Duodenal mucosa (tissue), 2 donors: ENCODE data around the gene DEFB132.

Experiments
- H3K27ac ChIP-seq: one replicate; pipeline ENCODE4 v1.7.0; 2013; ENCODE audit warnings: low read depth, low read length
- H3K27me3 ChIP-seq, 2 donors: one replicate each; pipeline ENCODE4 v1.7.0; 2013; ENCODE audit warnings: low read length in 2 of 2, control low read depth in 1 of 2; ENCODE audit not compliant: insufficient read depth in 2 of 2, control insufficient read depth in 1 of 2
- H3K36me3 ChIP-seq, 2 donors: one replicate each; pipeline ENCODE4 v1.7.0; 2013; ENCODE audit warnings: low read length in 2 of 2, control low read depth in 1 of 2; ENCODE audit not compliant: insufficient read depth in 2 of 2, control insufficient read depth in 1 of 2
- H3K4me1 ChIP-seq, 2 donors: one replicate each; pipeline ENCODE4 v1.7.0; 2013; ENCODE audit warnings: low read length in 2 of 2, control low read depth in 1 of 2; ENCODE audit not compliant: insufficient read depth in 2 of 2, control insufficient read depth in 1 of 2
- H3K4me3 ChIP-seq, 2 donors: one replicate each; pipeline ENCODE4 v1.7.0; 2013; ENCODE audit warnings: low read length in 2 of 2, low read depth in 1 of 2
- H3K9ac ChIP-seq, 2 donors: one replicate each; pipeline ENCODE4 v1.7.0; 2013; ENCODE audit warnings: low read length in 2 of 2, low read depth in 1 of 2
- H3K9me3 ChIP-seq, 2 donors: one replicate each; pipeline ENCODE4 v1.7.0; 2013; ENCODE audit warnings: low read length in 2 of 2, control low read depth in 1 of 2; ENCODE audit not compliant: control insufficient read depth in 1 of 2

The DEFB132 gene

DNA sequence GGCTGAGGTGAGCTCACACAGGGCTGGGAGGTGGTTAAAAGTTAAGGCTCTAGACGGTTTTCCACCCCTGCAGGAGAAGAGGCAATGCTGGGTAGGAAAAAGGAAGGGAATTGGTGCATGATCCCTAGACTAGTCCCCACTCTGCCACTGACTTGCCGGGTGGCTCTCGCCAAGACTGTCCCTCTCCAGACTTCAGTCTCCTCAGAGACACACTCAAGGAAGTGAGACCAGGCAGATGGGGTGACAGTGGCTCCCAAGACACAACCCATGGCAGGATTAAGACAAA lies 19.9 kb downstream of the DEFB132 start:
- no peak overlapping the region for H3K9ac ChIP-seq
- no peaks in the 10 kb centered on the region for H3K4me1 ChIP-seq
- peaks cover 8 to 34% of the 10 kb centered on the region in 2 donors for H3K36me3 ChIP-seq
- H3K27me3 ChIP-seq: no peaks in the 10 kb centered on the region
- no peaks in the 10 kb centered on the region for H3K9me3 ChIP-seq
- H3K4me3 ChIP-seq: no peak overlapping the region
- no peak overlapping the region for H3K27ac ChIP-seq

DNA sequence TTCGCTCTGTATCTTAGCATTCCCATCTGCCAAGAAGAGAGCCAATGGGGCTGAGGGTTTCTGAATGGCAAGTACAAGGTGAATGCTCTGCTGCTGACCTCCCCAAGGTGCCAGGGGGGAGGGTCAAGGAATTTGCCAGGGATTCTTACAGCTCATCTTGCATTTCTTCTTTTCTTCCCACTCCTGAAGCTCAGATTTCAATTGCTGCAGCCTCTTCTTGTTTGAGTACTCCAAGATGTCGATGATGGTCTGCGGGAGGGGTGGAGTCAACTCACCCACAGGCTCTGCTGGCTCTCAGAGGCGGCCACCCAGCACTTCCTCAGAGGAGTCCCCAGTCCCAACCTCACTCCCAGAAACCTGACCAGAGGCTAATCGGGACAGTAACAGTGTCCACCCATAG lies 20.7 kb downstream of the DEFB132 start:
- no peak overlapping the region for H3K4me3 ChIP-seq
- H3K27me3 ChIP-seq: no peaks in the 10 kb centered on the region
- H3K9ac ChIP-seq: no peak overlapping the region
- H3K9me3 ChIP-seq: no peaks in the 10 kb centered on the region
- H3K4me1 ChIP-seq: no peaks in the 10 kb centered on the region
- peaks cover 8 to 34% of the 10 kb centered on the region in 2 donors for H3K36me3 ChIP-seq
- H3K27ac ChIP-seq: no peak overlapping the region

DNA sequence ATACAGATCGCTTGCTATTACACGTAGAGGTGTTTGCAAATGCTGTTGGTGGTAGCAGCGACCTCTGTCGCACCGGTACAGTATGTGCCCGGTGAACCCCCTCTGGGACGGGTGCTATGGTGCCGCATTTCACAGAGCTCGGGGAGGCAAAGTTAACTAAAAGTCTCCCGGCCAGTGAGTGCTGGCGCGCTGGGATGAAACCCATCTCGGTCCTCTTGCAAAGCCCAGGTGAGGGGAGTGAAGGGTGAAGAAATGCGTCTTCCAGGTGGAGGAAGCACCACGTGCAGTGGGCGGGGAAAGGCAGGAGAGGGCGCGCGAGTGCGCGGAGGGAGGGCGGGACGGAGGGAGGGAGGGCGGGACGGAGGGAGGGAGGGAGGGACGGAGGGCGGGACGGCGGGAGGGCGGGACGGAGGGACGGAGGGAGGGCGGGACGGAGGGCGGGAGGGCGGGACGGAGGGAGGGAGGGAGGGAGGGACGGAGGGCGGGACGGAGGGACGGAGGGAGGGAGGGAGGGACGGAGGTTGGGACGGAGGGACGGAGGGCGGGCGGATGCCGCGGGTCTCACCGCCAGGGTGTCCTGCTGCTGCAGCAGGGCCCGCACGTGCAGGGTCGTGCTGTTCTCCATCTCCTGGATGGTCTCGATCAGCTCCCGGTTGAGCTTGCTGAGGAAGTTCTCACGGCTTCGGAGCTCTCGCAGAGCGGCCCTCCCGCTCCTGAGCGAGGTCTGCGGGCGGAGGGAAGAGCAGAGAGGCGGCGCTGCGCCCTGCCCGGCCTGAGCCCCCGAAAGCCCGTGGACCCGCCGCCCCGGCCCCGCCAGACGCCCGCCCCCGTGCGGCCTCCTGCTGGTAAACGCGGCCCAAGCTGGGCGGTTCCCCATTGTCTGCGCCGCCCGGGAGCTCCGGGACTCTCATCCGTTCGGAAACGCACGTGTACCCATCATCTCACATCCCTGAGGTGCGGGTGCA lies 21.4 kb downstream of the DEFB132 start:
- no peaks in the 10 kb centered on the region for H3K4me1 ChIP-seq
- H3K27me3 ChIP-seq: no peaks in the 10 kb centered on the region
- H3K4me3 ChIP-seq: no peak overlapping the region
- H3K27ac ChIP-seq: no peak overlapping the region
- no peaks in the 10 kb centered on the region for H3K9me3 ChIP-seq
- no peak overlapping the region for H3K9ac ChIP-seq
- peaks cover 8 to 34% of the 10 kb centered on the region in 2 donors for H3K36me3 ChIP-seq

DNA sequence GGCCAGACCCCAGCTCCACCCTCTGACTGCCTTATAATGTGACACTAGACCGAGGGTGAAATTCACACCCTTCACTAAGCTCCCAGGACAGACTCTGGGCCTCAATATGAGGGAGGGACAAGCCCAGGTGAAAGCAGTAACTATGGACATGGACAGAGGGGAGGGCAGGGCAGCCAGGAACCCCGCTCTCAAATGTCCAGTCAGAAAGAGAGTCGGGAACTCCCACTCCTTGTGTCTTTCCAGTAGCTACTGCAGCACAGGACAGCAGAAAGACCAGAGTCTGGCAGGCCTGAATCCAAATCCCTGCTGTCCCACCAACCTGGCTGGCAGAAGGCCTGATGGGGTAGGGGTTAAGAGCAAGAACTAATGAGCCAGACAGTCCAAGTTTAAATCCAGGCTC lies 26.6 kb downstream of the DEFB132 start:
- H3K27ac ChIP-seq: no peak overlapping the region
- H3K9ac ChIP-seq: no peak overlapping the region
- no peaks in the 10 kb centered on the region for H3K4me1 ChIP-seq
- no peaks in the 10 kb centered on the region for H3K27me3 ChIP-seq
- peaks cover 0 to 4% of the 10 kb centered on the region in 2 donors for H3K36me3 ChIP-seq
- H3K4me3 ChIP-seq: no peak overlapping the region
- H3K9me3 ChIP-seq: no peaks in the 10 kb centered on the region

DNA sequence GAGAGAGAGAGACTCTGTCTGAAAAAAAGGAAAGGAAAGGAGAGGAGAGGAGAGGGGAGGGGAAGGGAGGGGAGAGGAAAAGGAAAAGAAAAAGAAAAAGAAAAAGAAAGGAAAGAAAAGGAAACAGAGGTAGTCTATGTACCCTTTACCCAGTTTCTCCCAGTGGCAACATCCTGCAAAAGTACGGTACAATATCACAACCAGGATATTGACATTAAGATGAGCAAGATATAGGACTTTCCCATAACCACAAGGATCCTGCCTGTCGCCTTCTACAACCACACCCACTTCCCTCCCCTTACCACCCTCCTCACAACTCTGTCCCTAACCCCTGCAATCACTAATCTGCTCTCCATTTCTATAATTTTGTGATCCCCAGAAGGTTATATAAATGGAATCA lies 29.0 kb downstream of the DEFB132 start:
- H3K4me3 ChIP-seq: no peak overlapping the region
- no peak overlapping the region for H3K9ac ChIP-seq
- no peaks in the 10 kb centered on the region for H3K9me3 ChIP-seq
- no peak overlapping the region for H3K27ac ChIP-seq
- peaks cover 13 to 15% of the 10 kb centered on the region in 2 donors for H3K4me1 ChIP-seq
- peaks cover 0 to 4% of the 10 kb centered on the region in 2 donors for H3K36me3 ChIP-seq
- H3K27me3 ChIP-seq: no peaks in the 10 kb centered on the region

DNA sequence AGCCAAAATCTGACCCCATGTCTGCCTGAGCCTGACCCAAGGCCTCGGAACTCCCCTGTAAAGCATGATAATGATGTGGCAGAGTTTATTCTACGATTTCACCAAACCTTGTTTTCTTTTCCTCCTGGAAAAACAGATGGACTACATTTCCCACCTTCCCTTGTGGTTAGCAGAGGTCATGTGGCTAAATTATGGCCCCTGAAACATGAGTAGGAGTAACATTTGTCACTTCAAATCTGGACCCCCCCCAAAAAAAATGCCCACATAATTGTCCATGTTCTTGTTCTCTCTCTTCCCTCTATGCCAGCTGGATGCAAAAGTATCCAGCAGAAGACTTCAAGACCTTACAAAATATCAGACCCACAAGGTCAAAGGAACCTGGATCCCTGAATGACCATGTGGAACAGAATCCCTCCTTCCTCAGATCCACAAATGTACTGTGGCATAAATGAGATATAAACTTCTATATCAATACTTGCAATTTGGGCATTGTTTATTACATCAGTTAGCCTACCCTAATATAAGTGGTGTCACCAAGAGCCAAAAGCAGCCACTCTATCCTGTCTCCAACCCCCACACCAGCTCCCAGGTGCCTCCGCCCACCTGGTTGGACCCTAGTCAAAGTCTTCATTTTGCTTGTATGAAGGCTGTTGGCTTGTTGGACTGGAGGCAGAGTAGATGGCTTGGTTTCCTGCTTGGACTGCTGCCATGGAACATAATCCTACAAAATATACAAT lies 31.6 kb downstream of the DEFB132 start:
- H3K27ac ChIP-seq: no peak overlapping the region
- H3K36me3 ChIP-seq: no peaks in the 10 kb centered on the region
- H3K4me1 ChIP-seq: peaks cover 15 to 18% of the 10 kb centered on the region in 2 donors
- no peaks in the 10 kb centered on the region for H3K9me3 ChIP-seq
- H3K27me3 ChIP-seq: no peaks in the 10 kb centered on the region
- H3K9ac ChIP-seq: no peak overlapping the region
- peak overlapping the region; percentile 78 to 100 for H3K4me3 ChIP-seq

DNA sequence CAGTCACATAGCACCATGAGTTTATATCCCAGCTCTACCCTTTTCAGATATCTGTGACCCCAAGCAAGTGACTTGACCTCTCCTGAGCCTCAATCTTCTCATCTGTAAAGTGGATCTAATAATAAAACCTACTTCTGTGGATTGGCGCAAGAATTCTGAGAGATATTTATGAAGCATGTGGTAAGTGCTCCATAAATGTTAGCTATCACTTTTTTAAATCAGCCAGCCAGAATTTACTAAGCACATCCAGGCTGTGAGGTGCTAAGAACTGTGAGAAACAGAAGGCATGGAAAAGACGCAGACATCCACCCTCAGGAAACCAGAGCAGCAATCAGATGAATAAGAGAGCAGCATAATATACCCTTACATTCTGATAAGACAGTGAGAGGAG lies 32.2 kb downstream of the DEFB132 start:
- no peaks in the 10 kb centered on the region for H3K27me3 ChIP-seq
- H3K4me3 ChIP-seq: peak overlapping the region; percentile 78 to 100
- peak overlapping the region; percentile 52 to 97 for H3K9ac ChIP-seq
- H3K27ac ChIP-seq: peak overlapping the region; percentile 79
- H3K36me3 ChIP-seq: no peaks in the 10 kb centered on the region
- H3K4me1 ChIP-seq: peaks cover 15 to 18% of the 10 kb centered on the region in 2 donors
- no peaks in the 10 kb centered on the region for H3K9me3 ChIP-seq

DNA sequence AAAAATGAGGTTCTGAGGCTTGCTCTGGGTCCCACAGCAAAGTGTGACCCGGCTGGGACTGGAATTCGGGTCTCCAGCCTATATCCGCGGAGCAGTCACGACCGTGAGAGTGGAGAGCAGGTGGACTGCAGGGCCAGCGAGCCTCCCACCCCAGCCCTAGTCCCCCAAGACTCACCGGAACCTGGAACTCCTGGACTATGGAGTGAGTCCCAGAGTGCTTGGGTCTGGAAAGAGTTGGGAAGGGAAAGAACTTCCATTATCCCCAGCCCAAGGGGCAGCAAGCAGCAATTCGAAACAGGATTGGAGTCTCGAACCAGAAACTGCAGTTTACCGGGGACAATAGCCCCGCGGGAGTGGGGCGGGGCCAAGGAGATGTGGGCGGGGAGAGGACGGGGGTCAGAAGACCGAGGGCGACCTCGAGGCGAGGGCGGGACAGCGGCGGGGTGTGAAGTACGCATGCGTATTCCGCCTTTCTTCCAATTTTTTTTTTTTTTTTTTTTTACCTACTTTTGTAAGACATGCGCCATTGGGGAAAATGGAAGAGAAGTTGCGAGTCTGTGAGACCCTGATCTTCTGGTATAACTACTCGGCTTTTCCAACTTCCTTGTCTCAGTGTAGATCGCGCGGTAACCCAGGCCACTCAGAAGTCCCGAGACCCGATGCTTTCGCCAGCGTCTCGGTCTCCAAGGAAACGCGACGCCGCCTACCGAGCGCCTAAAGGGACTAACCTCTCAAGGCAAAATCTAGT lies 32.7 kb downstream of the DEFB132 start, which contains the start of gene C20orf96:
C20orf96 (minus strand) TSS at position 667 of the 748 bp plus-strand sequence; CDS start at position 527, 140 bp downstream.
- Histone ChIP-seq H3K4me1 (peaks cover 15 to 18% of the 10 kb centered on the region in 2 donors), H3K9ac (peak within 1 kb of the TSS; percentile 52 to 97), H3K27me3 (no peaks in the 10 kb centered on the region), H3K27ac (peak within 1 kb of the TSS; percentile 79), H3K9me3 (no peaks in the 10 kb centered on the region), H3K4me3 (peak within 1 kb of the TSS; percentile 78 to 100), H3K36me3 (no peaks in the 10 kb centered on the region)

DNA sequence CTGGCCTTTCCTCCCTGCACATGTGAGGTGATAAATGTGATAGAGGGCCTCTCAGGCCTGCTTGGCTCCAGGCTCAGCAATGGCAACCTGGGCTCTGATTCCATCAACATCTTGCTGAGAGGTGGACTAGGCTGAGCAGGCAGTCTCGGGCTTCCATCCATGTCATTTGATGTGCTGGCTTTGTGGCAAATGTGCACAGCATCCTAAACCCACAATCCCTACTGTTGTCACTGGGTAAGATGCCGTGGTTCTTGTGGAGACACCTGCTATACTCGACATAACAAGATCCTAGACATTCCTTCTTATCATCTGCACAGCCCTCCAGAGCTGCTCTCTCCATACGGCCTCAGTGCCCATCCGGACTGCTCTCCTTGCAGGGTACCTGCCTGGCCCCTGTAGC lies 37.1 kb downstream of the DEFB132 start:
- H3K9ac ChIP-seq: no peak overlapping the region
- H3K4me3 ChIP-seq: no peak overlapping the region
- H3K36me3 ChIP-seq: peaks cover 0 to under 1% of the 10 kb centered on the region in 2 donors
- H3K4me1 ChIP-seq: peaks cover 17 to 26% of the 10 kb centered on the region in 2 donors
- no peaks in the 10 kb centered on the region for H3K27me3 ChIP-seq
- H3K9me3 ChIP-seq: no peaks in the 10 kb centered on the region
- no peak overlapping the region for H3K27ac ChIP-seq
